A549 (cell line): Measurements from ENCODE around the gene FCHSD1. TPM values are rescaled to one million over a fixed set of nuclear protein-coding genes. Genes with fewer than 3 reads are reported as not detected.

Experiments
- ATAC-seq, 2 experiments: fragments of 200-7000 bp in 1 of 2; fragments of >200 bp in 1 of 2; cut with Nextera tagmentation in 1 of 2; cut with Tn5 transposase in 1 of 2; 3 replicates each; pipeline versions ENCODE4 v1.8.0 to v1.9.1; 2018 to 2020; ENCODE audit warnings: mild to moderate bottlenecking in 1 of 2, moderate library complexity in 1 of 2
- CTCF ChIA-PET: fragments of 300-600 bp; sonication (Branson Sonifier 250); formaldehyde crosslinking; extraction: SDS; loops from one replicate; lab custom pipeline; 2021; ENCODE audit warnings: antibody characterized with exemption, inconsistent platforms; lab: Yijun Ruan, JAX
- POLR2A ChIA-PET: fragments of 350-600 bp; formaldehyde crosslinking; extraction: SDS; loops from one replicate; lab custom pipeline; 2021; ENCODE audit warnings: antibody characterized with exemption, inconsistent platforms; lab: Yijun Ruan, JAX
- DNase-seq, 2 experiments: peaks; one replicate each; pipeline versions ENCODE4 v3.0.0 to v3.0.0-alpha.2; 2011 to 2016; ENCODE audit warnings: low read depth in 1 of 2, low spot score in 1 of 2
- FAIRE-seq: peaks from 2 replicates; lab custom pipeline; 2011; peaks lifted over from hg19 to GRCh38; lab: Jason Lieb, UNC
- H3K27ac ChIP-seq, 2 experiments: fragments of >200 bp; sonication (Bioruptor Twin); formaldehyde crosslinking; 3 replicates each; pipeline ENCODE4 v1.5.1; 2016 to 2017
- H3K4me1 ChIP-seq: fragments of >200 bp; sonication (Bioruptor Twin); formaldehyde crosslinking; 3 replicates; pipeline ENCODE4 v1.6.1; 2016
- H3K4me2 ChIP-seq: fragments of >200 bp; sonication (Bioruptor Twin); formaldehyde crosslinking; 3 replicates; pipeline ENCODE4 v1.6.1; 2016
- H3K4me3 ChIP-seq: fragments of >200 bp; sonication (Bioruptor Twin); formaldehyde crosslinking; 3 replicates; pipeline ENCODE4 v1.5.1; 2016
- H3K9me3 ChIP-seq: fragments of >200 bp; sonication (Bioruptor Twin); formaldehyde crosslinking; 3 replicates; pipeline ENCODE4 v1.6.1; 2016
- CBX8 ChIP-seq: fragments of 200-600 bp; sonication (generic); IDR thresholded peaks from 2 replicates; pipeline ENCODE4 v1.6.1; 2016
- CEBPB ChIP-seq, 2 experiments: fragments of >200 bp in 1 of 2; sonication (Bioruptor Twin) in 1 of 2; formaldehyde crosslinking in 1 of 2; IDR thresholded peaks; 2 replicates each; pipeline ENCODE4 v1.6.1; 2012 to 2016
- CHD2 ChIP-seq: fragments of 150-350 bp; IDR thresholded peaks from 2 replicates; pipeline ENCODE4 v1.6.1; 2014; ENCODE audit warnings: low read length; ENCODE audit not compliant: partially characterized antibody
- CHD4 ChIP-seq: fragments of 200-600 bp; sonication (generic); IDR thresholded peaks from 2 replicates; pipeline ENCODE4 v1.6.1; 2016; ENCODE audit warnings: antibody characterized with exemption, mild to moderate bottlenecking, borderline replicate concordance
- EHF ChIP-seq: fragments of 250-450 bp; sonication (Bioruptor Pico); IDR thresholded peaks from 2 replicates; pipeline ENCODE4 v1.5.0; 2020; ENCODE audit warnings: mild to moderate bottlenecking
- EHMT2 ChIP-seq: fragments of 200-600 bp; sonication (generic); IDR thresholded peaks from 2 replicates; pipeline ENCODE4 v1.6.1; 2016; ENCODE audit warnings: antibody characterized with exemption, low read depth, mild to moderate bottlenecking, moderate library complexity
- EP300 ChIP-seq, 2 experiments: fragments of >200 bp; sonication (Bioruptor Twin); formaldehyde crosslinking; IDR thresholded peaks; 2 replicates in 1 of 2; 3 replicates in 1 of 2; pipeline ENCODE4 v1.6.1; 2016 to 2017
- ESRRA ChIP-seq: fragments of 150-350 bp; IDR thresholded peaks from 2 replicates; pipeline ENCODE4 v1.6.1; 2014; ENCODE audit warnings: mild to moderate bottlenecking, low read length, borderline replicate concordance
- FOSB ChIP-seq: fragments of 250-450 bp; sonication (Bioruptor Pico); IDR thresholded peaks from 2 replicates; pipeline ENCODE4 v1.5.0; 2020; ENCODE audit warnings: mild to moderate bottlenecking, moderate library complexity
- GATA3 ChIP-seq: IDR thresholded peaks from 2 replicates; pipeline ENCODE4 v1.6.1; 2012; ENCODE audit warnings: borderline replicate concordance
- HEYL ChIP-seq: fragments of 250-450 bp; sonication (Bioruptor Pico); IDR thresholded peaks from 2 replicates; pipeline ENCODE4 v1.8.0; 2021; ENCODE audit warnings: mild to moderate bottlenecking, moderate library complexity
- HOXB13 ChIP-seq: fragments of 250-450 bp; sonication (Bioruptor Pico); IDR thresholded peaks from 2 replicates; pipeline ENCODE4 v1.5.0; 2020; ENCODE audit warnings: low read depth, mild to moderate bottlenecking, moderate library complexity
- HOXB5 ChIP-seq: fragments of 250-450 bp; sonication (Bioruptor Pico); IDR thresholded peaks from 2 replicates; pipeline ENCODE4 v1.5.0; 2020; ENCODE audit warnings: mild to moderate bottlenecking, moderate library complexity
- KDM1A ChIP-seq: fragments of 200-600 bp; sonication (generic); IDR thresholded peaks from 2 replicates; pipeline ENCODE4 v1.6.1; 2016; ENCODE audit warnings: low read depth, mild to moderate bottlenecking
- NFE2L2 ChIP-seq: fragments of 150-350 bp; conservative IDR thresholded peaks from 2 replicates; pipeline ENCODE4 v1.6.1; 2014; ENCODE audit warnings: low read length
- NPAS2 ChIP-seq: fragments of 250-450 bp; sonication (Bioruptor Pico); IDR thresholded peaks from 2 replicates; pipeline ENCODE4 v1.8.0; 2022; ENCODE audit warnings: mild to moderate bottlenecking, moderate library complexity, borderline replicate concordance
- NR3C1 ChIP-seq: fragments of >200 bp; sonication (Bioruptor Twin); formaldehyde crosslinking; IDR thresholded peaks from 3 replicates; pipeline ENCODE4 v1.6.1; 2017
- RAD21 ChIP-seq, 2 experiments: fragments of >200 bp in 1 of 2; sonication (Bioruptor Twin) in 1 of 2; formaldehyde crosslinking in 1 of 2; IDR thresholded peaks in 1 of 2; conservative IDR thresholded peaks in 1 of 2; 2 replicates in 1 of 2; 3 replicates in 1 of 2; pipeline ENCODE4 v1.6.1; 2012 to 2018; ENCODE audit warnings: inconsistent platforms in 1 of 2
- RARB ChIP-seq: fragments of 250-450 bp; sonication (Bioruptor Pico); IDR thresholded peaks from 2 replicates; pipeline ENCODE4 v1.8.0; 2021; ENCODE audit warnings: mild to moderate bottlenecking, moderate library complexity
- RFX5 ChIP-seq: fragments of 450-650 bp; IDR thresholded peaks from 2 replicates; pipeline ENCODE4 v1.7.1; 2014; ENCODE audit warnings: antibody characterized with exemption, mild to moderate bottlenecking, moderate library complexity
- SMC3 ChIP-seq: fragments of >200 bp; sonication (Bioruptor Twin); formaldehyde crosslinking; IDR thresholded peaks from 3 replicates; pipeline ENCODE4 v1.6.1; 2018; ENCODE audit warnings: inconsistent platforms
- SREBF2 ChIP-seq: fragments of 450-650 bp; IDR thresholded peaks from 2 replicates; pipeline ENCODE4 v1.6.1; 2014; ENCODE audit warnings: mild to moderate bottlenecking, moderate library complexity
- TP53 ChIP-seq: fragments of 250-450 bp; sonication (Bioruptor Pico); IDR thresholded peaks from 2 replicates; pipeline ENCODE4 v1.5.0; 2021; ENCODE audit warnings: mild to moderate bottlenecking, moderate library complexity
- ZC3H11A ChIP-seq: fragments of 450-650 bp; IDR thresholded peaks from 2 replicates; pipeline ENCODE4 v1.6.1; 2014; ENCODE audit warnings: antibody characterized with exemption, mild to moderate bottlenecking
- ZFP36 ChIP-seq: fragments of 450-650 bp; IDR thresholded peaks from 2 replicates; pipeline ENCODE4 v1.6.1; 2014; ENCODE audit warnings: borderline replicate concordance; ENCODE audit not compliant: partially characterized antibody
- ZSCAN20 ChIP-seq: fragments of 250-450 bp; sonication (Bioruptor Pico); IDR thresholded peaks from 2 replicates; pipeline ENCODE4 v1.8.0; 2022; ENCODE audit warnings: mild to moderate bottlenecking, moderate library complexity
- WGBS: methylation state at CpG from one replicate; pipeline ENCODE4 v1.1.6; 2017; ENCODE audit errors: missing lambda C conversion rate; 5-methylcytosine and 5-hydroxymethylcytosine counted together
- polyA plus RNA-seq, 4 experiments: library from polyadenylated mRNA; depleted of rRNA in 3 of 4; stranded (reverse); fragments of >200 nt; fragmentation: RNase III in 1 of 4; extraction: RNeasy Plus Mini Kit Qiagen cat#74134 plus additional on column Dnase treatment in 1 of 4; gene quantifications; 2 replicates in 3 of 4; 3 replicates in 1 of 4; pipeline ENCODE4 v1.2.3, GENCODE V29; 2011 to 2017
- TF ChIP-seq, protein P1 (sequence below): fragments of >200 bp; sonication (Bioruptor Twin); formaldehyde crosslinking; IDR thresholded peaks from 2 replicates; pipeline ENCODE4 v1.6.1; 2016
- TF ChIP-seq, protein P2 (sequence below): fragments of >200 bp; sonication (Bioruptor Twin); formaldehyde crosslinking; IDR thresholded peaks from 3 replicates; pipeline ENCODE4 v1.6.1; 2016
- TF ChIP-seq, protein P3 (sequence below): IDR thresholded peaks from 2 replicates; pipeline ENCODE4 v1.6.1; 2012
- TF ChIP-seq, protein P4 (sequence below): fragments of 200-600 bp; sonication (generic); IDR thresholded peaks from 2 replicates; pipeline ENCODE4 v1.6.1; 2016; ENCODE audit warnings: antibody characterized with exemption, mild to moderate bottlenecking, moderate library complexity
- TF ChIP-seq, protein P5 (sequence below): fragments of 450-650 bp; IDR thresholded peaks from 2 replicates; pipeline ENCODE4 v1.6.1; 2014; ENCODE audit warnings: antibody characterized with exemption

The FCHSD1 gene
- polyA plus RNA-seq, 2 of the 4 experiments (the other 2 are of a cell fraction) = 12.2 to 14.5 TPM

DNA sequence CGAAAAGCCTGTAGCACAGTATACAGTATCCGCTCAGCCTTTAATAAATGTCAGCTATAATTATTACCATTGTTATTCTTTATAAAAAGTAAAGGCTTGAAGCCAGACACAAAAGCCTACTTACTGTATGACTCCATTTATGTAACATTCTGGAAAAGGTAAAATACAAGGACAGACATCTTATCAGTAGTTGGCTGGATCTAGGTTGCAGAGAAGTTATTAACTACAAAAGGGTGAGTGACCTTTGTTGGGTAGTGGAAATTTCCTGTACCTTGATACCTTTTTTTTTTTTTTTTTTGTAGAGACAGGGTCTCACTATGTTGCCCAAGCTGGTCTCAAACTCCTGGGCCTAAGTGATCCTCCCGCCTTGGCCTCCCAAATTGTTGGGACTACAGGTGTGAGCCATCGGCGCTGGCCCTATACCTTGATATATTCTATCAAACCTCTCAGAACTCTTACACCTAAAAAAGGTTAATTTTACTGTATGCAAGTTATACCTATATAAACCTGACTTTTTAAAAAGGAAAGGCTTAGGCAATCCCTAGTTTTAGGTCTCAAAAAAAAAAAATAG is 20.6 kb downstream of the FCHSD1 start:
- ChIA-PET POLR2A (no interaction called here), CTCF (interaction anchor here (1.3 to 20.4 kb wide), 6 partner anchors 11 to 66 kb away, joined by 3 to 303 read pairs (median 12); partner anchors contain the start of gene DIAPH1)
- Histone ChIP-seq H3K4me1 (peaks cover 10% of the 10 kb centered on the region), H3K9me3 (no peaks in the 10 kb centered on the region), H3K4me3 (no peak overlapping the region), H3K27ac (no peak overlapping the region), H3K4me2 (no peak overlapping the region)
- no peak for TF ChIP-seq CBX8
- no peak for TF ChIP-seq CHD4
- no peak for TF ChIP-seq EP300 (IDR thresholded peaks at IDR 0.05)
- no peak for TF ChIP-seq TP53 (CRISPR knock-in tag)
- no peak for TF ChIP-seq RARB
- TF ChIP-seq NR3C1 = no peak
- no peak for TF ChIP-seq HOXB5
- no peak for TF ChIP-seq ZFP36
- TF ChIP-seq, protein P1, sequence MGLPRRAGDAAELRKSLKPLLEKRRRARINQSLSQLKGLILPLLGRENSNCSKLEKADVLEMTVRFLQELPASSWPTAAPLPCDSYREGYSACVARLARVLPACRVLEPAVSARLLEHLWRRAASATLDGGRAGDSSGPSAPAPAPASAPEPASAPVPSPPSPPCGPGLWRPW = no peak
- no peak for TF ChIP-seq RFX5
- no peak for TF ChIP-seq HOXB13 (CRISPR knock-in tag)
- no peak for TF ChIP-seq NPAS2 (CRISPR knock-in tag)
- no peak for TF ChIP-seq ZSCAN20
- TF ChIP-seq EHF = no peak
- no peak for TF ChIP-seq SMC3
- no peak for TF ChIP-seq ESRRA
- 95% methylated on average over 5 of the region's 5 CpGs for WGBS
- no peak for ATAC-seq
- no peak for DNase-seq
- FAIRE-seq = no peak

DNA sequence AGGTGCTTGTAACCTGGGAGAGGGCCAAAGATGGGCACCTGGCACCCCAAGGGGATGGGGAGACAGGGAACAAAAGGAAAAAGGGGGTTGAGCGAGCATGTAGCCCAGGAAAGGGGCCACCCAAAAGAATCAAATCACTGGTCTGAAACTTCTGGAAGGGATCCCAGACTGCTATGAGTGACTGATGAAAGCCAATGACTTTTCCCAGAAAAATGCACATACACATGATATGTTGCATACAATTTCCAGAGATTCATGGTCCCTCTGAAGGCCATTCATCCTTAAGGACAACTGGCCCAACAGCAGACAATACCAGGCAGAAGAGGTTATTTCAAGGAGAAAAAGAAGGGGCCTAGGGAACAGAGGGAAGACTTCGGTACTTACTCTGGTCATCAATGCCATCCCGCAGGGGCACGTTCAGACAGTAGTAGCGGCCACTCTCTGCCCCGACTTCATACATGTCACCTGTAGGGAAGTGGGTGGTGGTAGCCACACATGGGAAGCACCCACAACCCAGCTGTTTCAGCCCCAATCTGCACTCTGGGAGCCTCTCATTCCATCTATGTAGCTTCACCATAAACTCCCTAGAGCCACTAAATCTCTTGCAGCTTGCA is 22.9 kb downstream of the FCHSD1 start:
- no peak for FAIRE-seq
- 93% methylated on average over 6 of the region's 6 CpGs for WGBS
- TF ChIP-seq NFE2L2 (no peak), HEYL (no peak), ZSCAN20 (no peak), RAD21 (conservative IDR thresholded peaks at IDR 0.05 in 1 of 2, IDR thresholded peaks at IDR 0.05 in 1 of 2) (no peak), EHMT2 (no peak), CEBPB (IDR thresholded peaks at IDR 0.05) (no peak), SREBF2 (no peak), CBX8 (no peak), HOXB5 (no peak), GATA3 (no peak), KDM1A (no peak), CHD2 (no peak), FOSB (CRISPR knock-in tag) (no peak), EP300 (IDR thresholded peaks at IDR 0.05) (no peak), ZC3H11A (no peak)
- TF ChIP-seq, protein P2, sequence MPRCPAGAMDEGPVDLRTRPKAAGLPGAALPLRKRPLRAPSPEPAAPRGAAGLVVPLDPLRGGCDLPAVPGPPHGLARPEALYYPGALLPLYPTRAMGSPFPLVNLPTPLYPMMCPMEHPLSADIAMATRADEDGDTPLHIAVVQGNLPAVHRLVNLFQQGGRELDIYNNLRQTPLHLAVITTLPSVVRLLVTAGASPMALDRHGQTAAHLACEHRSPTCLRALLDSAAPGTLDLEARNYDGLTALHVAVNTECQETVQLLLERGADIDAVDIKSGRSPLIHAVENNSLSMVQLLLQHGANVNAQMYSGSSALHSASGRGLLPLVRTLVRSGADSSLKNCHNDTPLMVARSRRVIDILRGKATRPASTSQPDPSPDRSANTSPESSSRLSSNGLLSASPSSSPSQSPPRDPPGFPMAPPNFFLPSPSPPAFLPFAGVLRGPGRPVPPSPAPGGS = no peak
- TF ChIP-seq, protein P3, sequence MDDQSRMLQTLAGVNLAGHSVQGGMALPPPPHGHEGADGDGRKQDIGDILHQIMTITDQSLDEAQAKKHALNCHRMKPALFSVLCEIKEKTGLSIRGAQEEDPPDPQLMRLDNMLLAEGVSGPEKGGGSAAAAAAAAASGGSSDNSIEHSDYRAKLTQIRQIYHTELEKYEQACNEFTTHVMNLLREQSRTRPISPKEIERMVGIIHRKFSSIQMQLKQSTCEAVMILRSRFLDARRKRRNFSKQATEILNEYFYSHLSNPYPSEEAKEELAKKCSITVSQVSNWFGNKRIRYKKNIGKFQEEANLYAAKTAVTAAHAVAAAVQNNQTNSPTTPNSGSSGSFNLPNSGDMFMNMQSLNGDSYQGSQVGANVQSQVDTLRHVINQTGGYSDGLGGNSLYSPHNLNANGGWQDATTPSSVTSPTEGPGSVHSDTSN = no peak
- TF ChIP-seq, protein P4, sequence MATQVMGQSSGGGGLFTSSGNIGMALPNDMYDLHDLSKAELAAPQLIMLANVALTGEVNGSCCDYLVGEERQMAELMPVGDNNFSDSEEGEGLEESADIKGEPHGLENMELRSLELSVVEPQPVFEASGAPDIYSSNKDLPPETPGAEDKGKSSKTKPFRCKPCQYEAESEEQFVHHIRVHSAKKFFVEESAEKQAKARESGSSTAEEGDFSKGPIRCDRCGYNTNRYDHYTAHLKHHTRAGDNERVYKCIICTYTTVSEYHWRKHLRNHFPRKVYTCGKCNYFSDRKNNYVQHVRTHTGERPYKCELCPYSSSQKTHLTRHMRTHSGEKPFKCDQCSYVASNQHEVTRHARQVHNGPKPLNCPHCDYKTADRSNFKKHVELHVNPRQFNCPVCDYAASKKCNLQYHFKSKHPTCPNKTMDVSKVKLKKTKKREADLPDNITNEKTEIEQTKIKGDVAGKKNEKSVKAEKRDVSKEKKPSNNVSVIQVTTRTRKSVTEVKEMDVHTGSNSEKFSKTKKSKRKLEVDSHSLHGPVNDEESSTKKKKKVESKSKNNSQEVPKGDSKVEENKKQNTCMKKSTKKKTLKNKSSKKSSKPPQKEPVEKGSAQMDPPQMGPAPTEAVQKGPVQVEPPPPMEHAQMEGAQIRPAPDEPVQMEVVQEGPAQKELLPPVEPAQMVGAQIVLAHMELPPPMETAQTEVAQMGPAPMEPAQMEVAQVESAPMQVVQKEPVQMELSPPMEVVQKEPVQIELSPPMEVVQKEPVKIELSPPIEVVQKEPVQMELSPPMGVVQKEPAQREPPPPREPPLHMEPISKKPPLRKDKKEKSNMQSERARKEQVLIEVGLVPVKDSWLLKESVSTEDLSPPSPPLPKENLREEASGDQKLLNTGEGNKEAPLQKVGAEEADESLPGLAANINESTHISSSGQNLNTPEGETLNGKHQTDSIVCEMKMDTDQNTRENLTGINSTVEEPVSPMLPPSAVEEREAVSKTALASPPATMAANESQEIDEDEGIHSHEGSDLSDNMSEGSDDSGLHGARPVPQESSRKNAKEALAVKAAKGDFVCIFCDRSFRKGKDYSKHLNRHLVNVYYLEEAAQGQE = no peak
- TF ChIP-seq, protein P5, sequence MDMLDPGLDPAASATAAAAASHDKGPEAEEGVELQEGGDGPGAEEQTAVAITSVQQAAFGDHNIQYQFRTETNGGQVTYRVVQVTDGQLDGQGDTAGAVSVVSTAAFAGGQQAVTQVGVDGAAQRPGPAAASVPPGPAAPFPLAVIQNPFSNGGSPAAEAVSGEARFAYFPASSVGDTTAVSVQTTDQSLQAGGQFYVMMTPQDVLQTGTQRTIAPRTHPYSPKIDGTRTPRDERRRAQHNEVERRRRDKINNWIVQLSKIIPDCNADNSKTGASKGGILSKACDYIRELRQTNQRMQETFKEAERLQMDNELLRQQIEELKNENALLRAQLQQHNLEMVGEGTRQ = no peak
- Histone ChIP-seq H3K4me2 (no peak overlapping the region), H3K27ac (no peak overlapping the region), H3K9me3 (no peaks in the 10 kb centered on the region), H3K4me3 (no peak overlapping the region), H3K4me1 (no peaks in the 10 kb centered on the region)
- ChIA-PET POLR2A (no interaction called here), CTCF (interaction anchor here (1.4 to 20.4 kb wide), 5 partner anchors 8 to 36 kb away, joined by 3 to 303 read pairs (median 6); partner anchors contain the start of gene DIAPH1)
- ATAC-seq = no peak
- no peak for DNase-seq
